Measurements from ENCODE around the gene LRRC8B.

DNA sequence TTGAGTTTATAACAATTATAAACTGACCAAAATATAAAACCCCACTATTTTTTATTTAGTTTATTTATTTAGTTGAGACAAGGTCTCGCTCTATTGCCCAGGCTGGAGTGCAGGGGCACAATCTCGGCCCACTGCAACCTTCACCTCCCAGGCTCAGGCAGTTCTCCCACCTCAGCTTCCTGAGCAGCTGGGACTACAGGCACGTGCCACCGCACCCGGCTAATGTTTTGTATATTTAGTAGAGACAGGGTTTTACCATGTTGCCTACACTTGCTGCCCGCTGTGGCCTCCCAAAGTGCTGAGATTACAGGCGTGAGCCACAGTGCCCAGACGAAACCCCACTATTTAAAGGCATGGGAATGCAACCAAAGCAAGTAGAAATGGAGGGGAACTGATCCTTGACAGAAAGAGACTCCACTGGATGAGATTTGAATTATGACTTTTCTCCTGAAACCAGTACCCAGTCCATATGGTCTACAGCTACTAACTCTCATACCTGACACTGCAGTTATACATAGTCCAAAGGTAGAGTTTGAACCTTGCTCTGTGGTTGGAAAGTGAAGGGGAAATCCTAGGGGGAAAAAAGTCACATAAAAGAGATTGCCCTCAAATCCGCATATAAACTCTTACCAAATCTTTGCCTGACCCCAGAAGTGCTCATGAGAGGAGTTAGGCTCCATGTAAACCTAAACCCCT lies 119.6 kb downstream of the LRRC8B start:
- TF ChIP-seq, protein P1, sequence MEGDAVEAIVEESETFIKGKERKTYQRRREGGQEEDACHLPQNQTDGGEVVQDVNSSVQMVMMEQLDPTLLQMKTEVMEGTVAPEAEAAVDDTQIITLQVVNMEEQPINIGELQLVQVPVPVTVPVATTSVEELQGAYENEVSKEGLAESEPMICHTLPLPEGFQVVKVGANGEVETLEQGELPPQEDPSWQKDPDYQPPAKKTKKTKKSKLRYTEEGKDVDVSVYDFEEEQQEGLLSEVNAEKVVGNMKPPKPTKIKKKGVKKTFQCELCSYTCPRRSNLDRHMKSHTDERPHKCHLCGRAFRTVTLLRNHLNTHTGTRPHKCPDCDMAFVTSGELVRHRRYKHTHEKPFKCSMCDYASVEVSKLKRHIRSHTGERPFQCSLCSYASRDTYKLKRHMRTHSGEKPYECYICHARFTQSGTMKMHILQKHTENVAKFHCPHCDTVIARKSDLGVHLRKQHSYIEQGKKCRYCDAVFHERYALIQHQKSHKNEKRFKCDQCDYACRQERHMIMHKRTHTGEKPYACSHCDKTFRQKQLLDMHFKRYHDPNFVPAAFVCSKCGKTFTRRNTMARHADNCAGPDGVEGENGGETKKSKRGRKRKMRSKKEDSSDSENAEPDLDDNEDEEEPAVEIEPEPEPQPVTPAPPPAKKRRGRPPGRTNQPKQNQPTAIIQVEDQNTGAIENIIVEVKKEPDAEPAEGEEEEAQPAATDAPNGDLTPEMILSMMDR (IDR thresholded peaks at IDR 0.05) = no peak
- no peak for TF ChIP-seq POLR2A (IDR thresholded peaks at IDR 0.05)
